Measurements from ENCODE around the gene SSBP3. TPM values are rescaled to one million over a fixed set of nuclear protein-coding genes. Genes with fewer than 3 reads are reported as not detected.

Gene SSBP3
- total and polyA plus RNA-seq, 4 donors: 7.7 to 24.7 (median 17.3) TPM

GRCh38 chr1:54409156-54410142, 3.3 kb upstream of the SSBP3 start:
- WGBS: 73% methylated on average over 9 of the region's 9 CpGs
- Histone ChIP-seq H3K9ac (ENCODE audit: low read depth in 1 of 2, low read length in 2 of 2) (no peak overlapping the region), H3K27me3 (ENCODE audit: control insufficient read depth in 4 of 4, insufficient read depth in 4 of 4, low read length in 3 of 4) (no peaks in the 10 kb centered on the region), H3K27ac (ENCODE audit: low read depth in 1 of 2, low read length in 2 of 2) (no peak overlapping the region), H3K9me3 (ENCODE audit: control insufficient read depth in 4 of 4, low read length in 3 of 4) (no peaks in the 10 kb centered on the region), H3K4me3 (ENCODE audit: low read depth in 1 of 3, low read length in 3 of 3) (no peak overlapping the region), H3K4me1 (ENCODE audit: control insufficient read depth in 4 of 4, insufficient read depth in 4 of 4, low read length in 3 of 4) (peaks cover 6 to 25% (median 22%) of the 10 kb centered on the region in 4 donors), H3K36me3 (ENCODE audit: control insufficient read depth in 4 of 4, insufficient read depth in 3 of 4, low read depth in 1 of 4, low read length in 3 of 4) (no peaks in the 10 kb centered on the region)
- TF ChIP-seq REST (IDR thresholded peaks at IDR 0.05) (no peak), ZBTB33 (IDR thresholded peaks at IDR 0.05) (no peak), MAX (IDR thresholded peaks at IDR 0.05) (no peak), HNF4A (conservative IDR thresholded peaks at IDR 0.05) (no peak), FOXA1 (IDR thresholded peaks at IDR 0.05) (no peak), RXRA (IDR thresholded peaks at IDR 0.05) (no peak), GABPA (IDR thresholded peaks at IDR 0.05 in 1 of 2, conservative IDR thresholded peaks at IDR 0.05 in 1 of 2) (no peak), SP1 (IDR thresholded peaks at IDR 0.05) (no peak), JUND (IDR thresholded peaks at IDR 0.05) (no peak), TAF1 (conservative IDR thresholded peaks at IDR 0.05) (no peak), CTCF (IDR thresholded peaks at IDR 0.05; ENCODE audit: low read depth, low read length, missing input control) (no peak), ATF3 (IDR thresholded peaks at IDR 0.05) (no peak)
- no peak for DNase-seq (ENCODE audit: low spot score)

Data from liver (tissue), 9 donors.